ENCODE results near the gene SF3B4. TPM values are rescaled to one million over a fixed set of nuclear protein-coding genes. Genes with fewer than 3 reads are reported as not detected.
A peak's percentile ranks its signal among the peaks of the same experiment; 100 is the strongest.

SF3B4 gene
- total RNA-seq, 1 donor from 2014 or later = 113 TPM

DNA sequence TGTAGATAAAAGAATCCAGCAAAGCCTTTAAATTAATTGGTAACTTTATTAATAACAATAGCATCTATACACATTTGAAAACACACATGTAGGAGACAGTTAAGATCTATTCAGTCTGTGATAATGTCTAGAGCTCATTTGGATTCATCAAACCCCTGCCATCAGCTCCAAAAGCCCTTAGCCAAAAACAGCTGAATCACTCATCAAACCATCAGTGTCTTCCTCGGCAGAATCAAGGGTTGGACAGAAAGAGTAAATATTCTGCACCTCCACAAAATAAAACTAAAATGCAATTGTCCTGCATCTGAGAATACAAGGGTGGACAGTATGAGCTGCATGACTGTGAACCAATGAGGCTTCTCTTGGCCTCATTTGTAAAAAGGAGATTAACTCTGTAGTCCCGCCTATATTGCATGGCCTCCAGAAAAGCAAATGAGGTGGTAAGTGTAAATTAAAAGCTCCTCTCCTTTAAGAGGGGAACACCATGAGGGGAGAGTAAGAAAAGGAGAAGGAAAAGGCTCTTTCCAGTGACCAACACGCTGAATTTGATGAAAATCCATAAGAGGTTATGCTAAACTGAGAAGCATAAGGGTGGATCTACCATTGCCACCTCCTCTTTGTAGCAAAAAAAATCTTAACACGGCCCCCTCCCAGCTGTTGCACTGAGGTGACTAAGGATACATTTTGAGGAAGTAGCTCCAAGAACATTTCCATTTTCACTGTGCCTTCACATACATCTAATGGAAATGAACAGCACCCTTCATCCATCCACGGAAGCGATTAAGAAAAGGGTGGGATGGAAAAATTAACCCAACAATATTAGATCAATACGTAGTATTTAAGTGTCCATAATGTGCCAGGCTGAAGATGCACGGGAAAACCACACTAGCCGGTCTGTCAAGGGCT is 42.9 kb downstream of the SF3B4 start:
- H3K27me3 Mint-ChIP-seq (ENCODE audit: low read depth) = no peaks in the 10 kb centered on the region
- no peaks in the 10 kb centered on the region for H3K36me3 Mint-ChIP-seq (ENCODE audit: low read depth)
- H3K4me1 Mint-ChIP-seq (ENCODE audit: low read depth) = peaks cover 16% of the 10 kb centered on the region

DNA sequence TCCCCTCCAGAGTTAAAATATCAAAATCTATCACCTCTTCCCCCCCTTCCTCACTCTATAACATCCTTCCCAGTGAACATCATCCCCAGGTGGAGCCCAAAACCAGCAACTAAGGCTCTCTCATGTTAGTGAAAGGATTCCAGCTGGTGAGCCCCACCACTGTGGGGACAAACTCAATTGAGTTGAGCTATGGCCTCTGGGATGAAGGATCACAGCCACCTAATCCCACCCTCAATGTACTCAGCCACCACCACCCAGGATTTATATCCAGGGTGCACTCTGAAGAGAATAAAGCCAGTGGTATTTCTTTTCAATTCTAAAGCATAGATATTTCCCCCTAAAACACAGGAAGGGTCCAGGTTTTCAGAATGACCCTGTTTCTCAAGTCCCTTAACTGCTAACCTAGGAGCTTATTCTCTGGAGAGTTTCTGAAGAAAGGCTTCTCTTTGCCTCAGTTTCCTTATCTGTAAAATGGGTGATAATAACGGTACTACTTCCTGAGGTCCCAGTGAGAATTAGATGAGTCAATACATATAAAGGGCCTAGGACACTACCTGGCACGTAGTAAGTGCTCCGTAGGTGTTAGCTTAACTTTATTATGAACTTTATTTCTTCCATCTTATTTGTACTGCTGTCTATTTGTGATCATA is 43.9 kb downstream of the SF3B4 start:
- DNase-seq (ENCODE audit: low spot score) = no peak
- Mint-ChIP-seq H3K27me3 (ENCODE audit: low read depth) (no peaks in the 10 kb centered on the region), H3K27ac (peak overlapping the region; percentile 80), H3K9me3 (no peaks in the 10 kb centered on the region), H3K4me1 (ENCODE audit: low read depth) (peaks cover 21% of the 10 kb centered on the region), H3K4me3 (ENCODE audit: low read depth) (no peak overlapping the region), H3K36me3 (ENCODE audit: low read depth) (no peaks in the 10 kb centered on the region)
- intact Hi-C loops (cut with micrococcal nuclease) = loop anchor here (10.0 kb wide), 2 partner anchors 681 to 1401 kb away; partner anchors contain the start of gene ZNF687

More for the DNA sequence above, 42.9 kb downstream of the SF3B4 start:
- DNase-seq (ENCODE audit: low spot score) = no peak
- no peaks in the 10 kb centered on the region for H3K9me3 Mint-ChIP-seq
- no peak overlapping the region for H3K27ac Mint-ChIP-seq
- intact Hi-C loops (cut with micrococcal nuclease) = loop anchor here (10.0 kb wide), 2 partner anchors 680 to 1400 kb away; partner anchors contain the start of gene ZNF687
- no peak overlapping the region for H3K4me3 Mint-ChIP-seq (ENCODE audit: low read depth)

DNA sequence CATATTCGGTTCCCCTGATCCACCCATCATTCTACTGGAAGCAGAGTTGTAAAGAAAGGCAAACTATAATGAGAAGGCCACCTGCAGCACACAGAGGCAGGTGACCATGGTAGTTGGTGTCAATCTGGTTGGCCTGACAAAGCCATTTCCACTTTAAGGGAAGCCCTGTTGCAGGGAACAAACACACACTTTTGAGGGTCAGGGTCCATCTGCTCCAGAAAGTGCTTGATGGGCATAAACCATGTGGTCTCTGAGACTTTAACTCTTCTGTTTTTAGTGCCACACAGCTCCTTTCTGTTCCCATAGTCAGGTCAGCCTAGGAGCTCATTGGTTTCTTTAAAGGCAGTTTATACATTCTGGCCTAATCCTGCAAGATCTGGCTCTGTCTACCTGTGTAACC is 45.7 kb downstream of the SF3B4 start:
- DNase-seq (ENCODE audit: low spot score) = no peak
- H3K36me3 Mint-ChIP-seq (ENCODE audit: low read depth) = no peaks in the 10 kb centered on the region
- H3K4me3 Mint-ChIP-seq (ENCODE audit: low read depth) = no peak overlapping the region
- peak overlapping the region; percentile 1 for H3K27ac Mint-ChIP-seq
- no peaks in the 10 kb centered on the region for H3K9me3 Mint-ChIP-seq
- intact Hi-C loops (cut with micrococcal nuclease) = loop anchor here (10.0 kb wide), 2 partner anchors 683 to 1403 kb away; partner anchors contain the start of gene ZNF687
- peaks cover 24% of the 10 kb centered on the region for H3K4me1 Mint-ChIP-seq (ENCODE audit: low read depth)
- H3K27me3 Mint-ChIP-seq (ENCODE audit: low read depth) = no peaks in the 10 kb centered on the region

DNA sequence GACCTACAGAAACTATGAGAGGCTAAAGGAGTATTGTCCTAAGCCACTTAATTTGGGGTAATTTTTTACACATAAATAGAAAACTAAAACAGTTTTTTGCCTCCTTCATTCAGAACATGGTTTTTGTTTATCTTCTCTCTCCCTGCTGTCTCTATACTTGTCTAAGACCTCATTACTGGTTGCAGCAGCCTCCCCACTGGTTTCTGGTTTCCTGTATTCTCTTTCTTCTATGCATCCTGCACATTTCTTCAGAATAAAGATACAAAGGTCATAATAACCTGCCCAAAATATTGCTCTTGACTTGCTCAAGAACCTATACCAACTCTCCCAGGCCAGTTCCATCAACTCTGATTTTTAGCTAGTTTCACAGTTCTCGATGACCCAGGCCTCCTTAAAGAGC is 48.0 kb downstream of the SF3B4 start:
- DNase-seq (ENCODE audit: low spot score) = no peak
- Mint-ChIP-seq H3K4me1 (ENCODE audit: low read depth) (peaks cover 24% of the 10 kb centered on the region), H3K4me3 (ENCODE audit: low read depth) (peak overlapping the region; percentile 20), H3K36me3 (ENCODE audit: low read depth) (no peaks in the 10 kb centered on the region), H3K27ac (peak overlapping the region; percentile 82), H3K9me3 (no peaks in the 10 kb centered on the region), H3K27me3 (ENCODE audit: low read depth) (no peaks in the 10 kb centered on the region)
- intact Hi-C loops (cut with micrococcal nuclease) = no loop called here

DNA sequence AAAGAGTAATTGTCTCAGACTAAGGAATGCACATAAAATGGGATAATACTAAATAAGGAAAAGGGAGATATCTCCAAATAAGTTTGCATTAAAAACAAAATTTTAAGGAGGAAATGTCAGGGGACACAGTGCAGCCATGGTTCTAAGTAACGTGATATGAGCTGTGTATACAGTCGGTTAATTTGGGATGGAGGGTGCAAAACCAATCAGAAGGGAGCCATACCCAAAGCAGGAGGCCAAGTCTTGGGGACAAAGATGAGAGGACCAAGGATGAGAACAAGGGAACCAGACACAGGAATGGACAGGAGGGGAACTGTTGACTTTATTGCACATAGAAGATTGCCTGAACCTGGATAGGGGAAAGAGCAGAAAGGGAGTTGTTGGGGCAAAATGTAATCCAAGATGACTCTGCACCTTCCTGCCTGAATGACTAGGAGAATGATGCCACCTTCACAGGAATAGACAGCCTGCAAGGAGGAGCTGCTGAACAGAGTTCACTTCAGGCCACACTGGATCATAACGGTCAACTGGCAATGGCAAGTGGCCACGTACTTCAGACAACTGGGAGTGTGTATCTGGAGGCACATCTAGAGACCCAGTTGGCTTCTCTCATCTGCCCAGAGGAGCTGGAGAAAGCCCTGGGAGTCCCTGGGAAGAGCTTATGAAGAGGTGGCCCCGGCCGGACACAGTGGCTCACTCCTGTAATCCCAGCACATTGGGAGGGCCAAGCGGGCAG is 50.2 kb downstream of the SF3B4 start:
- Mint-ChIP-seq H3K27ac (no peak overlapping the region), H3K9me3 (no peaks in the 10 kb centered on the region), H3K27me3 (ENCODE audit: low read depth) (no peaks in the 10 kb centered on the region), H3K4me3 (ENCODE audit: low read depth) (no peak overlapping the region), H3K36me3 (ENCODE audit: low read depth) (no peaks in the 10 kb centered on the region), H3K4me1 (ENCODE audit: low read depth) (peaks cover 23% of the 10 kb centered on the region)
- DNase-seq (ENCODE audit: low spot score) = no peak
- intact Hi-C loops (cut with micrococcal nuclease) = no loop called here

Other genes starting within 250 kb of the SF3B4 start
- gene FCGR1A, start 145.1 kb downstream of the SF3B4 start, total RNA-seq = not detected in 2 replicates
- gene BOLA1, start 28.2 kb downstream of the SF3B4 start, total RNA-seq = 23.6 and 26.6 TPM in 2 replicates
- gene SV2A, start 10.0 kb downstream of the SF3B4 start, total RNA-seq = 17.9 and 18.4 TPM in 2 replicates
- gene MTMR11, start 9.1 kb upstream of the SF3B4 start, total RNA-seq = 5.2 and 5.5 TPM in 2 replicates
- 26.1 and 28.2 TPM in 2 replicates for gene OTUD7B, start 82.9 kb upstream of the SF3B4 start, total RNA-seq
- 21.9 TPM in 2 replicates for gene VPS45, start 140.0 kb upstream of the SF3B4 start, total RNA-seq
- 29.3 and 31.2 TPM in 2 replicates for gene PLEKHO1, start 222.1 kb upstream of the SF3B4 start, total RNA-seq

Measured in activated T-helper 2 cell treated with anti-CD3 and anti-CD28 coated beads, Interferon-gamma antibody, Interleukin-2, Interleukin-4, amounts not matched to agents 10 μg/mL and 5 μg/mL and 100 μg/mL, durations not matched to agents 14 hours and 24 hours and 36 hours (primary cell).